Cardiac muscle cell (in vitro differentiated cells and primary cell): ENCODE results near the gene RGS10. TPM values are rescaled to one million over a fixed set of nuclear protein-coding genes. Genes with fewer than 3 reads are reported as not detected.

ENCODE experiments used
- DNase-seq, 2 donors: peaks; one replicate each; pipeline versions ENCODE4 v3.0.0 to v3.0.0-alpha.2; 2010 to 2017; ENCODE audit warnings: low read depth in 1 of 2, low spot score in 1 of 2
- H3K27ac ChIP-seq: fragments of 200-600 bp; sonication (generic); 2 replicates; pipeline ENCODE4 v1.5.1; 2016
- H3K27me3 ChIP-seq: fragments of 200-600 bp; sonication (generic); 2 replicates; pipeline ENCODE4 v1.6.0; 2016; ENCODE audit warnings: control low read depth
- H3K36me3 ChIP-seq: fragments of 200-600 bp; sonication (generic); 2 replicates; pipeline ENCODE4 v1.5.1; 2016; ENCODE audit warnings: control low read depth
- H3K4me1 ChIP-seq: fragments of 200-600 bp; sonication (generic); 2 replicates; pipeline ENCODE4 v1.8.1; 2017; ENCODE audit warnings: low read depth, mild to moderate bottlenecking, mixed run types
- H3K4me3 ChIP-seq: fragments of 200-600 bp; sonication (generic); 2 replicates; pipeline ENCODE4 v1.5.1; 2016; ENCODE audit warnings: mild to moderate bottlenecking
- H3K9me3 ChIP-seq: fragments of 200-600 bp; sonication (generic); 2 replicates; pipeline ENCODE4 v1.5.1; 2017; ENCODE audit warnings: low read depth, mild to moderate bottlenecking, control low read depth
- CTCF ChIP-seq: IDR thresholded peaks from 2 replicates; pipeline ENCODE4 v1.5.1; 2012; ENCODE audit warnings: low read depth, mild to moderate bottlenecking, low read length
- polyA plus RNA-seq: library from polyadenylated mRNA; unstranded; fragments of >200 nt; fragmentation: Nextera tagmentation; extraction: Ambion mirVana; gene quantifications from 2 replicates; pipeline ENCODE4 v1.2.1, GENCODE V29; 2016
- total RNA-seq: library from RNA; depleted of rRNA; stranded (reverse); fragments of >200 nt; gene quantifications from 2 replicates; pipeline ENCODE4 v1.2.3, GENCODE V29; 2016

Gene RGS10
- total and polyA plus RNA-seq, 2 experiments from 2014 or later = 0.73 to 1.6 TPM

GRCh38 chr10:119521443-119522204, 20.9 kb downstream of the RGS10 start:
- no peak overlapping the region for H3K27ac ChIP-seq
- peak in 1 of 2 donors; percentile 59 for DNase-seq
- H3K4me1 ChIP-seq = peaks cover 2% of the 10 kb centered on the region
- no peaks in the 10 kb centered on the region for H3K36me3 ChIP-seq
- H3K27me3 ChIP-seq = no peaks in the 10 kb centered on the region
- H3K4me3 ChIP-seq = no peak overlapping the region
- no peaks in the 10 kb centered on the region for H3K9me3 ChIP-seq
- TF ChIP-seq CTCF = no peak

- H3K36me3 ChIP-seq = no peaks in the 10 kb centered on the region
- H3K9me3 ChIP-seq = no peaks in the 10 kb centered on the region
- no peak overlapping the region for H3K4me3 ChIP-seq
- no peak for DNase-seq
- H3K27ac ChIP-seq = no peak overlapping the region
- H3K27me3 ChIP-seq = no peaks in the 10 kb centered on the region
- peaks cover 16% of the 10 kb centered on the region for H3K4me1 ChIP-seq
- no peak for TF ChIP-seq CTCF
Measured at GRCh38 chr10:119520283-119520682, 22.2 kb downstream of the RGS10 start.

- peak in 1 of 2 donors; percentile 49 for DNase-seq
- Histone ChIP-seq H3K4me1 (peaks cover 24% of the 10 kb centered on the region), H3K4me3 (no peak overlapping the region), H3K27ac (no peak overlapping the region), H3K9me3 (no peaks in the 10 kb centered on the region), H3K36me3 (no peaks in the 10 kb centered on the region), H3K27me3 (no peaks in the 10 kb centered on the region)
- no peak for TF ChIP-seq CTCF
Measured at GRCh38 chr10:119518936-119519335, 23.6 kb downstream of the RGS10 start.

- H3K36me3 ChIP-seq = no peaks in the 10 kb centered on the region
- no peaks in the 10 kb centered on the region for H3K27me3 ChIP-seq
- no peak overlapping the region for H3K4me3 ChIP-seq
- no peak for DNase-seq
- H3K27ac ChIP-seq = no peak overlapping the region
- peaks cover 24% of the 10 kb centered on the region for H3K4me1 ChIP-seq
- TF ChIP-seq CTCF = no peak
- H3K9me3 ChIP-seq = no peaks in the 10 kb centered on the region
Measured at GRCh38 chr10:119518176-119518575, 24.3 kb downstream of the RGS10 start.

GRCh38 chr10:119517235-119518141, 25.0 kb downstream of the RGS10 start:
- no peak for TF ChIP-seq CTCF
- H3K9me3 ChIP-seq = no peaks in the 10 kb centered on the region

More at GRCh38 chr10:119517235-119518141, 25.0 kb downstream of the RGS10 start:
- no peaks in the 10 kb centered on the region for H3K36me3 ChIP-seq
- no peaks in the 10 kb centered on the region for H3K27me3 ChIP-seq
- H3K27ac ChIP-seq = no peak overlapping the region
- DNase-seq = peak in 1 of 2 donors; percentile 55
- peaks cover 24% of the 10 kb centered on the region for H3K4me1 ChIP-seq
- no peak overlapping the region for H3K4me3 ChIP-seq
